ENCODE results near the gene RNF220. TPM values are rescaled to one million over a fixed set of nuclear protein-coding genes. Genes with fewer than 3 reads are reported as not detected.
"Not testable (repeated sequence)": the region's sequence is repeated elsewhere in the genome, so short reads cannot be mapped to it uniquely, and the experiment has no call there.

The RNF220 gene
- total RNA-seq, 1 donor from 2014 or later: 84.0 TPM

DNA sequence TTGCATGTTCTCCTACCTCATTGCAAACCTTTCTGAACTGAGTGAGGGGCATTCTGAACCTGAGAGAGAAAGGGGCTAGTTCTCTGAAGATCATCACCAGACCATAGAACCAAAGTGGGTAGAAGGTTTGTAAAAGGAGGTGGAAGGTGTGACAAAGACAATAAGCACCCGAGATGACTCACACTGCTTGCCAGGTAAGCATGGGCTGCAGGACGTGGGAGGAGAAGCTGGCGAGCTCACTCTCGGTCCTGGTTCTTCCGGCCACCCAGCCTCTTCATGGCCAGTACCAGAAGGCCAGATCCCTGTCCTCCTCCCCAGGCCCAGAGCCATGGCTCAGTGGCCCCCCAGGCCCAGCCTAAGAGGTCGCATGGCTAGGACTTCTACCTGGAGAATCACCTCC is 140.9 kb downstream of the RNF220 start:
- intact Hi-C loops (cut with micrococcal nuclease): no loop called here

GRCh38 chr1:44546403-44547053 is 141.5 kb downstream of the RNF220 start:
- intact Hi-C loops (cut with micrococcal nuclease): no loop called here

DNA sequence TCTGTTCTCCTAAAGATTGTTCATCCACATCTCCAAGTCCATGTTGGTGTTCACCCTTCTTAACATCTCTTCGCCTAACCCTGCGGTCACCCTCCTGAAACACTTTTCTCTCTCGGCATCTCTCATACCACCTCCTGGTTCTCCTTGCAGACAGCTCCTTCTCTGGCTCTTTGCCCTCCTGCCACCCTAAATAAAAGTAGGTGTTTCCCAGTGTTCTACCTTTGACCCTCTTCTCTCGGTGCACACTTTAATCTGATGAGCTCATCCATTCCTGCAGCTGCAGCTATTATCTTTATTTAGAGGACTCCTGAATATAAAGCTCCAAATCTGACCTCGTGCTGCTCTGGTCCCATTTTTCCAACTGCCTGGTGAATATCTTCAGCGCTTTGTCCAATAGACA is 142.3 kb downstream of the RNF220 start:
- intact Hi-C loops (cut with micrococcal nuclease): no loop called here

DNA sequence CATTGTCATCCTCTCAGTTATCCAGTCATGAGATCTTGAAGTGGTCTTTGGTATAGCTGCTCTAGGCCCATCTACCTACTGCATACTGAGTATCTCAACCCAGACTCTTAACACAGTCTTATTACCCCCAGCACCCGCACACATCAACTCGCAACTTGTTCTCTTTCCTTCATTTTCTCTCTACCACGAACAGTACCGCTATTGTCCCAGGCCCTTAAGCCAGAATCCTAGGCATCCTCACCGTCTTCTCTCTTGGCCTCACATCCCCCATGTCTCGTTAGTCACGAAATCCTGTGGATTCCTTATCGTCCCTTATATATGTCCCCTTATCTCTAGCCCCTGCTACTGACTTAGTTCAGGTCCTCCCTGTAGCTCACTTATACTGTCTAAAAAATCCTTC is 142.8 kb downstream of the RNF220 start:
- intact Hi-C loops (cut with micrococcal nuclease): no loop called here

DNA sequence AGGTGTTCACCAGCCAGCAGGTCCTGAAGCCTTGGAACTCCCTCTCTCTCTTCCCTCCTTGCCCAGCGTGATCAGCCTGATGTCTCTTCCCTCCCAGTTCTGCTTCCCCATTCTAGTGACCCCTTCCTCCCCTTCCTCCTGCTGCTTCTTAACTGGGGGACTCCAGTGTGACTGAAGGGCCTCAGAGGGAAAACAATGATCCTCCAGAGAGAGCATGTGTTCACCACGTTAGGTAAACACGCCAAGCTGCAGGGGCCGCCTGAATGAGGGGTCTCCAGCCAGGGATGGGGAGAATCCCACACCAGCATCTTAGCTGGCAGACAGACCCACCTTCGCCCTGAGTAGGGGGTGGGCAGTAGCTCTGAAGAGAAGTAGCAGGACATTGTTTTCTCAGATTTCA is 144.5 kb downstream of the RNF220 start:
- intact Hi-C loops (cut with micrococcal nuclease): no loop called here

- intact Hi-C loops (cut with micrococcal nuclease): no loop called here
Observed at GRCh38 chr1:44553127-44553758, 148.2 kb downstream of the RNF220 start.

GRCh38 chr1:44553771-44554170 is 148.7 kb downstream of the RNF220 start:
- intact Hi-C loops (cut with micrococcal nuclease): no loop called here

- intact Hi-C loops (cut with micrococcal nuclease): no loop called here
Observed at GRCh38 chr1:44554706-44555105, 149.7 kb downstream of the RNF220 start.

- intact Hi-C loops (cut with micrococcal nuclease): no loop called here
Observed at GRCh38 chr1:44557778-44558177, 152.7 kb downstream of the RNF220 start.

DNA sequence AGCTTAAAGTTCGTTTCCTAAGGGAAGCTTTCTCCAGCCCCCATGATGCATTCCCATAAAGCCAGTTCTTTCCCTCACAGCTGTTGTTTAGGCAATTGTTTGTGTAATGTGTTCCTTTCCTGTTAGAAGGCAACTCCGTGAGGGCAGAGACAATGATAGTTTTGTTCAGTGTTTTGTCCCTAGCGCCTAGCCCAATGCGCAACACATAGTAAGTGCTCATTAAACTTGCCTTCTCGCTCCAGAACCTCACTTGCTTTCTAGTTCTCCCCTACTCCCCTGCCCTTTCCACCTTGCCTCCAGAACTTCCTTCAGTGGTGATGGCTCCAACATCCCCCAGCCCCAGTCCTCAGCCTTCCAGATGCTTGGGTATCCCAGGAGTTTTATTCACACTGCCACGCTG is 153.8 kb downstream of the RNF220 start:
- intact Hi-C loops (cut with micrococcal nuclease): no loop called here

DNA sequence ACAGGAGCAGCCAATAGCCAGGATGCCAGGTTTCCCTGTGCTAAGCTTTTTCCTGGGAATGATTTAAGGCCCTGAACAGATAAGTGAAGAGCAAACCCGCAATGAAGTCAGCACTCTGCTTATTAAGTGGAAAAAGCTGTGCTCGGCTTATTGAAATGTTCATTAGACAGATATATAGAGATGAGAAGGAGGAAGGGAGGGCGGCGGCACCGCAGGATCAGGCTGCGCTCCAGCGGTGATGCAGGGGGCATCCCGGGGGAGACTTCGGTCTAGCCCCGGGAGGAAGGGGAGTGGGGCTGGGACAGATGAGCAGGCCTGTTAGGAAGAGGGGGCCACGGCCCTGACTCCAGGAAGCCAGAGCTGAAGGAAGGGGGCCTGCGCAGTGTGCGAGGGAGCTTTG is 154.3 kb downstream of the RNF220 start:
- intact Hi-C loops (cut with micrococcal nuclease): no loop called here

GRCh38 chr1:44559913-44560312 is 154.9 kb downstream of the RNF220 start:
- intact Hi-C loops (cut with micrococcal nuclease): no loop called here

- intact Hi-C loops (cut with micrococcal nuclease): not testable (repeated sequence)
Observed at GRCh38 chr1:44560696-44561095, 155.6 kb downstream of the RNF220 start.

- intact Hi-C loops (cut with micrococcal nuclease): no loop called here
Observed at GRCh38 chr1:44565259-44565750, 160.2 kb downstream of the RNF220 start.

DNA sequence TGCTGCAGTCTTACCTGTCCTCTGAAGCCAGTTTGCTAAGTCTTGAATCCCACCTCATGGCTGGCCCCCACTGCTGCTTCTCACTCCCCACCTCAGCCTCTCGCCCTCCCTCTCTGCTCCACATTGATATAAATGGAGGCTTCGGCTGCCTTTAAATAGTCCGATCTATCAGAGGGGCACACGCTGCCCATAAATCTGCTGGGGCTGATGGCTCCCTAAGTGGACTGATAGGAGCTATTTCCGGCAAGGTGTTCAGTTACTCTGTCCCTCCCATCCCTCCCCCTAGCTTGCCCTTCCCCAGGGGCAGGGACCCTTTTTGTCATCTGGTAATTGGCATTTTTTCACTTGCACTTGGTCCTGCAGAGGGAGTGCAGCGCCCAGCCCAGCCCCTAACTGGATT is 160.8 kb downstream of the RNF220 start:
- intact Hi-C loops (cut with micrococcal nuclease): no loop called here

DNA sequence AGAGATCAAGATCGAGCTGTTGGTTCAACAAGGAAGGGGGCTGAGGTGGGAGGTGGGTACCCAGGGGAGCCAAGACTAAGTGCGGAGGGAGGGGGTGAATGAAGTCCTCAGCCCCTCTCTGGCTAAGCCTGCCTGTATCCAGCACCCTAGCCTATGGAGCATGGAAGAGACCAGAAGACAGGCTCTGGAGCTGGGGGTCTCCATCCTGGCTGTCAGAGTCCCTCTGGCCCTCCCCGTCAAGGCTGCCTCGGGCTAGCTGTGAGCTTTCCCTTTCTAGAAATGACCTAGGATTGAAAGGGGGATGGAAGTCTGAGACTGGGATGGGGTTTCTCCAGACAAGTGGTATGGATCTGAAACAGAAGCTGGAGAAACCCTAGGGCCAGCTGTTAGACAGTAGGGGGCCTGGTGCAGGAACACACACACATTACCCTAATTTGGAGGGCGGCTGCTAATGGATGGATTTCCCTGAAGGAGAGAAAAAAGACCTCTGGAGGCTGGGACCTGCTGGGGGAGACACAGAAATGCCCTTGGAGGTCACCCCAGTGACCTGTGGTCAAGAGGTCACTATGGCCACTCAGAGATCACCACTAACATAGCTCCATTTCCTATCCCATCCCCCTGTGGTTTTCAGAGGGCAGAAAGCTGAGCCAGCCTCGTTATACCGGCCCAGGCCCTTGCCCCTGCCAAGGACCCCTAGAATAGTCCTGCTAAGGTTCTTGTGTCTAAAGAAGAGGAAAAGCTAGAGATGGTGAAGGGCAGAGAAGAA is 161.4 kb downstream of the RNF220 start:
- intact Hi-C loops (cut with micrococcal nuclease): no loop called here

DNA sequence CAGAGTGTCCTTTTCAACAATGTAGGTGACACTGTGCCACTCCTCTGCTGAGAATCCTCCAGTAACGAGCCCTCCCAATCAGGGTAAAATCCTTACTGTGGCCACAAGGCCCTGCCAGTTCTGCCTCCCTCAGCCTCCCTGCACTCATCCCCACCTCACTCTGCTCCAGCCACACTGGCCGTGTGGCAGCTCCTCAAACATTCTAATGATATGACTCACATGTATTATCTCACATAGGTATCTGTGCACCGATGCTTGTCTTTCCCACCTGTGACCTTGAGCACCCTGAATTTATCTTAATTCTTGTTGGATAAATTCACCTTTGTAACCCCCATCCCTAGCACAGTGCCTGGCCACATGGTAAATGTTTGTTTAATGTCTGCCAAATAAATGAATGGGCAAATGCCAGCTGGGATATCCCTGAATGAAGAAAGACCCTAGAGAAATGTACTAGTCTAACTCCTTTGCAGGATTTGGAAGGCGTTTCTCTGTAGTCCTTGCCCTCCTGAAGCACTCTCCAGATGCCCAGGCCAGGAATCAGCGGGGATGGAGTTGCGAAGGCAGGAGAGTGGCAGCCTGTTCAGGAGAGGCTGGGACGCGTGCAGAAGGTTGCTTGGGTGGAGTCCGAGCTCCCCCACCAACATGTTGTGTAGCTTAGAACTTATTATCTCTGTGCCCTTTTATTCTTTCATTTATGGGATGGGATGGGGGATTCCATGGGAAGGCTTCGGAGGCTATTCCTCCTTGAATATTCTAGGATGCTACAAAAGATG is 163.3 kb downstream of the RNF220 start:
- intact Hi-C loops (cut with micrococcal nuclease): no loop called here

DNA sequence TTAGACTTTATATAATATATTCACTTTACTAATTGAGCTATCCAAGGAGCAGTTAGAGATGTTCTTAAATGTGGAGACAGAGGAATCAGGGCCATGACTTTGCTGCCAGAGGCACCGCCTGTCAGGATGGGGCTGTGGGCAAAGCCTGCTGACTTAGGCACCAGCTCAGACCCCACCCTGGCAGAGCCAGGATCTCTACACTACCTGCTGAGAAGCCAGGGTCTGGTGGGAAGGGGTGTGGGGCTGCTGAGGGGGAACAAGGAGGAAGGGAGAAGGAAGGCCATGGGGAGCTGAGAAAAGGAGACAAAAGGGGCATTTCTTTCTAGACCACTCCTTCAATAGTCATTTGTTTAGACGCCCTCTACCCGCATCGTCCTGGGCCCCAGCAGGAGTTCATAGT is 164.4 kb downstream of the RNF220 start:
- intact Hi-C loops (cut with micrococcal nuclease): no loop called here

DNA sequence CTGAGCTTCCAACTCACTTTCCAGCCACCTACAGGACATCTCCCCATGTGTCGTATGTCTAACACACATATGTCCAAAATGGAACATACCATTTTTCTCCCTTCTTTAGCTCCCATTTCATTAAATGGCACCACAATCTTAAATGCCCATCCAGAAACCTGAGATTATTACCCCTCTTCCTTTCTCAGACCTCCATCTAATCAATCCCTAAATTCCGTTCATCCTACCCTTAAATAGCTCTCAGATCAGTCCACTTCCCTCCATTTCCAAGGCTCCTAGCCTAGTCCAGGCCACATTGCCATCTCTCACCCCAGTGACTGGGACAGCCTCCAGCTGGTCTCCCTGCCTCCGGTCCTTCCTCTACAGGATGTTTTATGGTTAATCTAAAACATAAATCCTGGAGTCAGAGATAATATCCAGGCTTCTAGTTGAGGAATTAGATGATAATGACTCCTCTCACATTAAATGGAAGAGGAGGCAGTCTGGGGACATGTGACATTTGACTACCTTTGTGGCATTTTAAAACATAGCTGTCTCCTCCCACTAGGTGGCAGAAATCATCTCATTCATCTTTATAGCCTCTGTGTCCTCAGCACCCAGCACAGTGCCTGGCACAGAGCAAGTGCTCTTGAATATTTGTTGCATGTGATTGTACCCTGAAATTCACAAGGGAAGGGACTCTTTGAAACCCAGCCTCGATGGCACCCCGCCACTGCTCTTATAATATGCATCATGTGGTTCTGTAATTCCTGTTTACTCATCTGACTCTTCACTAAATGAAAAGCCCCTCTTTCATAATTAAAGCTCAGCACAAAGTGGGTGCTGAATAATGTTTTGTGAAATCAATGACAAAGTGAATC is 166.9 kb downstream of the RNF220 start:
- intact Hi-C loops (cut with micrococcal nuclease): loop anchor here (1.0 kb wide), 2 partner anchors 23 to 81 kb away; no protein-coding TSS in a partner anchor

- intact Hi-C loops (cut with micrococcal nuclease): loop anchor here (1.0 kb wide), 2 partner anchors 23 to 81 kb away; no protein-coding TSS in a partner anchor
Observed at GRCh38 chr1:44572572-44572879, 167.5 kb downstream of the RNF220 start.

DNA sequence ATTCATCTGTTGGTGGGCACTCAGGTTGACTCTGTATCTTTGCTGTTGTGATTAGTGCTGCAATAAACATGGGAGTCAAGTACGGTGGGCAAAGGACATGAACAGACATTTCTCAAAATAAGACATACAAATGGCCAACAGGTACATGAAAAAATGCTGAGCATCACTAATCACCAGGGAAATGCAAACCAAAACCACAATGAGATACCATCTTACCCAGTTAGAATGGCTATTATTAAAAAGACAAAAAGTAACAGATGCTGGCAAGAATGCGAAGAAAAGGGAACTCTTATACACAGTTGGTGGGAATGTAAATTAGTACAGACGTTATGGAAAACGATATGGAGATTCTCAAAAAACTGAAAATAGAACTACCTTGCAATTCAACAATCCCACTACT is 170.3 kb downstream of the RNF220 start:
- intact Hi-C loops (cut with micrococcal nuclease): no loop called here

All from T-helper 1 cell treated with Interleukin-12 subunit alpha and Interleukin-12 subunit beta and Interleukin-4 antibody, amounts not matched to agents 30 ng/mL and 1 ng/mL, for 36 hours (primary cell).